Measurements from ENCODE around the gene ZSWIM6. TPM values are rescaled to one million over a fixed set of nuclear protein-coding genes. Genes with fewer than 3 reads are reported as not detected.

Gene ZSWIM6
- total RNA-seq, 2 donors from 2014 or later = 7.8 to 9.8 TPM

- Mint-ChIP-seq H3K4me3 (peak overlapping the region; percentile 77), H3K27ac (peak overlapping the region; percentile 0 to 53), H3K9me3 (peaks cover 2% of the 10 kb centered on the region), H3K36me3 (peaks cover 4% of the 10 kb centered on the region), H3K4me1 (ENCODE audit: low read depth in 2 of 2) (peaks cover 44 to 45% of the 10 kb centered on the region in 2 donors), H3K27me3 (peaks cover 18 to 29% of the 10 kb centered on the region in 2 donors)
- no peak for ATAC-seq
- no peak for DNase-seq (ENCODE audit: low spot score)
These were observed 1.7 kb upstream of the ZSWIM6 start for GRCh38 chr5:61330341-61330844.

GRCh38 chr5:61330845-61331406 lies 1.1 kb upstream of the ZSWIM6 start:
- Mint-ChIP-seq H3K4me3 (peak overlapping the region; percentile 77), H3K27ac (peak overlapping the region in 1 of 2 donors; percentile 53), H3K36me3 (peaks cover 4% of the 10 kb centered on the region), H3K9me3 (peaks cover 2% of the 10 kb centered on the region), H3K4me1 (ENCODE audit: low read depth in 2 of 2) (peaks cover 45 to 46% of the 10 kb centered on the region in 2 donors), H3K27me3 (peaks cover 18 to 29% of the 10 kb centered on the region in 2 donors)
- DNase-seq (ENCODE audit: low spot score) = peak; percentile 62
- ATAC-seq = peak; percentile 1 to 6

- H3K4me3 Mint-ChIP-seq = peak overlapping the region; percentile 93
- H3K27me3 Mint-ChIP-seq = peaks cover 16 to 24% of the 10 kb centered on the region in 2 donors
- peaks cover 2% of the 10 kb centered on the region for H3K9me3 Mint-ChIP-seq
- DNase-seq (ENCODE audit: low spot score) = no peak
- peak overlapping the region; percentile 83 to 89 for H3K27ac Mint-ChIP-seq
- no peak for ATAC-seq
- H3K4me1 Mint-ChIP-seq (ENCODE audit: low read depth in 2 of 2) = peaks cover 42 to 47% of the 10 kb centered on the region in 2 donors
- H3K36me3 Mint-ChIP-seq = peaks cover 4% of the 10 kb centered on the region
These were observed 296 bp downstream of the ZSWIM6 start for GRCh38 chr5:61332358-61332749.

GRCh38 chr5:61332851-61333320 lies 828 bp downstream of the ZSWIM6 start:
- H3K27me3 Mint-ChIP-seq = peaks cover 14 to 22% of the 10 kb centered on the region in 2 donors
- ATAC-seq = peak in 1 of 2 donors; percentile 0

GRCh38 chr5:61333321-61333953 lies 1.4 kb downstream of the ZSWIM6 start:
- peaks cover 31 to 37% of the 10 kb centered on the region in 2 donors for H3K4me1 Mint-ChIP-seq (ENCODE audit: low read depth in 2 of 2)
- peak overlapping the region in 1 of 2 donors; percentile 8 for H3K27ac Mint-ChIP-seq
- peaks cover under 1% of the 10 kb centered on the region for H3K9me3 Mint-ChIP-seq
- ATAC-seq = no peak
- peak; percentile 62 for DNase-seq (ENCODE audit: low spot score)
- peaks cover 1% of the 10 kb centered on the region for H3K36me3 Mint-ChIP-seq
- peak overlapping the region; percentile 78 for H3K4me3 Mint-ChIP-seq
- H3K27me3 Mint-ChIP-seq = peaks cover 10 to 19% of the 10 kb centered on the region in 2 donors

More at GRCh38 chr5:61332851-61333320, 828 bp downstream of the ZSWIM6 start:
- Mint-ChIP-seq H3K36me3 (peaks cover 4% of the 10 kb centered on the region), H3K4me1 (ENCODE audit: low read depth in 2 of 2) (peaks cover 37 to 43% of the 10 kb centered on the region in 2 donors), H3K27ac (no peak overlapping the region), H3K4me3 (peak overlapping the region; percentile 78), H3K9me3 (peaks cover 2% of the 10 kb centered on the region)
- peak; percentile 68 for DNase-seq (ENCODE audit: low spot score)

- DNase-seq (ENCODE audit: low spot score) (no peak), ATAC-seq (no peak)
- peak overlapping the region in 1 of 2 donors; percentile 8 for H3K27ac Mint-ChIP-seq
- H3K9me3 Mint-ChIP-seq = no peaks in the 10 kb centered on the region
- H3K4me1 Mint-ChIP-seq (ENCODE audit: low read depth in 2 of 2) = peaks cover 23 to 30% of the 10 kb centered on the region in 2 donors
- H3K4me3 Mint-ChIP-seq = peak overlapping the region; percentile 78
- H3K27me3 Mint-ChIP-seq = peaks cover 2 to 11% of the 10 kb centered on the region in 2 donors
- no peaks in the 10 kb centered on the region for H3K36me3 Mint-ChIP-seq
These were observed 2.2 kb downstream of the ZSWIM6 start for GRCh38 chr5:61333954-61334867.

- Mint-ChIP-seq H3K36me3 (no peaks in the 10 kb centered on the region), H3K27me3 (peaks cover 0 to 8% of the 10 kb centered on the region in 2 donors), H3K4me1 (ENCODE audit: low read depth in 2 of 2) (peaks cover 15 to 21% of the 10 kb centered on the region in 2 donors), H3K4me3 (peak overlapping the region; percentile 78), H3K27ac (no peak overlapping the region), H3K9me3 (no peaks in the 10 kb centered on the region)
- DNase-seq (ENCODE audit: low spot score) = no peak
- ATAC-seq = no peak
These were observed 3.0 kb downstream of the ZSWIM6 start for GRCh38 chr5:61334868-61335615.

- Mint-ChIP-seq H3K27me3 (peaks cover 0 to under 1% of the 10 kb centered on the region in 2 donors), H3K4me3 (no peak overlapping the region), H3K9me3 (no peaks in the 10 kb centered on the region), H3K36me3 (no peaks in the 10 kb centered on the region), H3K27ac (no peak overlapping the region), H3K4me1 (ENCODE audit: low read depth in 2 of 2) (peaks cover 12 to 20% of the 10 kb centered on the region in 2 donors)
- DNase-seq (ENCODE audit: low spot score) (no peak), ATAC-seq (no peak)
These were observed 7.7 kb downstream of the ZSWIM6 start for GRCh38 chr5:61339764-61340163.

GRCh38 chr5:61340775-61341361 lies 8.8 kb downstream of the ZSWIM6 start:
- Mint-ChIP-seq H3K27me3 (no peaks in the 10 kb centered on the region), H3K27ac (no peak overlapping the region), H3K36me3 (no peaks in the 10 kb centered on the region), H3K4me1 (ENCODE audit: low read depth in 2 of 2) (peaks cover 11 to 16% of the 10 kb centered on the region in 2 donors), H3K4me3 (no peak overlapping the region), H3K9me3 (no peaks in the 10 kb centered on the region)
- ATAC-seq (peak in 1 of 2 donors; percentile 40), DNase-seq (ENCODE audit: low spot score) (no peak)

GRCh38 chr5:61342071-61342501 lies 10.0 kb downstream of the ZSWIM6 start:
- Mint-ChIP-seq H3K36me3 (no peaks in the 10 kb centered on the region), H3K27me3 (no peaks in the 10 kb centered on the region), H3K4me1 (ENCODE audit: low read depth in 2 of 2) (peaks cover 11 to 18% of the 10 kb centered on the region in 2 donors), H3K4me3 (no peak overlapping the region), H3K27ac (no peak overlapping the region), H3K9me3 (no peaks in the 10 kb centered on the region)
- ATAC-seq (no peak), DNase-seq (ENCODE audit: low spot score) (no peak)

- peak overlapping the region; percentile 34 for H3K4me3 Mint-ChIP-seq
These were observed 12.3 kb downstream of the ZSWIM6 start for GRCh38 chr5:61344187-61344944.

GRCh38 chr5:61346511-61346910 lies 14.5 kb downstream of the ZSWIM6 start:
- H3K27me3 Mint-ChIP-seq = no peaks in the 10 kb centered on the region
- peaks cover 4% of the 10 kb centered on the region for H3K36me3 Mint-ChIP-seq
- no peak overlapping the region for H3K4me3 Mint-ChIP-seq
- DNase-seq (ENCODE audit: low spot score) (no peak), ATAC-seq (no peak)
- peaks cover 19 to 35% of the 10 kb centered on the region in 2 donors for H3K4me1 Mint-ChIP-seq (ENCODE audit: low read depth in 2 of 2)
- H3K27ac Mint-ChIP-seq = no peak overlapping the region
- H3K9me3 Mint-ChIP-seq = no peaks in the 10 kb centered on the region

More at GRCh38 chr5:61344187-61344944, 12.3 kb downstream of the ZSWIM6 start:
- ATAC-seq = peak; percentile 67 to 71
- no peak for DNase-seq (ENCODE audit: low spot score)
- Mint-ChIP-seq H3K36me3 (peaks cover 4% of the 10 kb centered on the region), H3K9me3 (no peaks in the 10 kb centered on the region), H3K27ac (peak overlapping the region in 1 of 2 donors; percentile 11), H3K27me3 (no peaks in the 10 kb centered on the region), H3K4me1 (ENCODE audit: low read depth in 2 of 2) (peaks cover 19 to 25% of the 10 kb centered on the region in 2 donors)
